Measurements from ENCODE around the gene D2HGDH.

The D2HGDH gene

GRCh38 chr2:241770936-241771285 lies 36.5 kb downstream of the D2HGDH start:
- Histone ChIP-seq H3K9me3 (ENCODE audit: control insufficient read depth, low read length) (no peaks in the 10 kb centered on the region), H2BK12ac (ENCODE audit: low read length in 2 of 2) (no peak overlapping the region)

GRCh38 chr2:241771286-241772062 lies 37.0 kb downstream of the D2HGDH start:
- no peaks in the 10 kb centered on the region for H3K9me3 ChIP-seq (ENCODE audit: control insufficient read depth, low read length)
- no peak overlapping the region for H2BK15ac ChIP-seq (ENCODE audit: low read depth, poor library complexity, severe bottlenecking)
- H3K4me2 ChIP-seq (ENCODE audit: low read length, poor library complexity, severe bottlenecking), result no peak overlapping the region
- peak overlapping the region; percentile 28 for H2AK5ac ChIP-seq (ENCODE audit: low read length, severe bottlenecking)
- WGBS, result 87% methylated on average over 38 of the region's 38 CpGs
- H3K23ac ChIP-seq (ENCODE audit: low read length in 2 of 2), result no peak overlapping the region
- H2AFZ ChIP-seq (ENCODE audit: low read depth, low read length), result no peak overlapping the region
- peak overlapping the region; percentile 23 for H4K8ac ChIP-seq (ENCODE audit: low read length)
- DNase-seq, result no peak
- no peak overlapping the region for H3K14ac ChIP-seq (ENCODE audit: low read length in 2 of 2)
- H3K9ac ChIP-seq (ENCODE audit: low read length), result no peak overlapping the region
- no peak overlapping the region for H3K27ac ChIP-seq (ENCODE audit: low read length, poor library complexity, severe bottlenecking)
- no peaks in the 10 kb centered on the region for H3K79me1 ChIP-seq (replicated peaks; ENCODE audit: low read length, poor library complexity, severe bottlenecking)
- peaks cover 48% of the 10 kb centered on the region for H3K4me1 ChIP-seq (ENCODE audit: control insufficient read depth, insufficient read depth, low read depth, low read length)
- no peak overlapping the region for H3K4ac ChIP-seq (ENCODE audit: low read depth in 1 of 2, low read length in 2 of 2)
- H3K27me3 ChIP-seq (ENCODE audit: control insufficient read depth in 1 of 2, insufficient read depth in 1 of 2, low read length in 2 of 2), result peaks cover 0 to 40% of the 10 kb centered on the region in 2 experiments
- no peak overlapping the region for H2BK12ac ChIP-seq (ENCODE audit: low read length in 2 of 2)
- H2BK5ac ChIP-seq (ENCODE audit: low read depth, low read length, poor library complexity, severe bottlenecking), result no peak overlapping the region
- H3K36me3 ChIP-seq (ENCODE audit: control insufficient read depth in 1 of 2, insufficient read depth in 2 of 2, low read depth in 1 of 2, low read length in 2 of 2), result peaks cover 0 to 28% of the 10 kb centered on the region in 2 experiments
- H4K91ac ChIP-seq (ENCODE audit: low read length), result peak overlapping the region; percentile 85
- H2BK120ac ChIP-seq (ENCODE audit: low read depth, low read length), result no peak overlapping the region
- peak overlapping the region in 1 of 2 experiments; percentile 36 for H3K4me3 ChIP-seq (ENCODE audit: insufficient read depth in 1 of 2, low read depth in 1 of 2, low read length in 2 of 2)
- no peak overlapping the region for H3K18ac ChIP-seq (ENCODE audit: low read depth in 1 of 2, low read length in 2 of 2)

More at GRCh38 chr2:241770936-241771285, 36.5 kb downstream of the D2HGDH start:
- Histone ChIP-seq H3K27me3 (ENCODE audit: control insufficient read depth in 1 of 2, insufficient read depth in 1 of 2, low read length in 2 of 2) (peaks cover 0 to 34% of the 10 kb centered on the region in 2 experiments), H3K23ac (ENCODE audit: low read length in 2 of 2) (no peak overlapping the region), H3K4ac (ENCODE audit: low read depth in 1 of 2, low read length in 2 of 2) (no peak overlapping the region), H4K91ac (ENCODE audit: low read length) (peak overlapping the region; percentile 85), H3K4me2 (ENCODE audit: low read length, poor library complexity, severe bottlenecking) (no peak overlapping the region), H2BK120ac (ENCODE audit: low read depth, low read length) (no peak overlapping the region), H3K18ac (ENCODE audit: low read depth in 1 of 2, low read length in 2 of 2) (no peak overlapping the region), H3K9ac (ENCODE audit: low read length) (no peak overlapping the region), H3K27ac (ENCODE audit: low read length, poor library complexity, severe bottlenecking) (no peak overlapping the region), H2AFZ (ENCODE audit: low read depth, low read length) (no peak overlapping the region), H2BK15ac (ENCODE audit: low read depth, poor library complexity, severe bottlenecking) (no peak overlapping the region), H3K14ac (ENCODE audit: low read length in 2 of 2) (no peak overlapping the region), H3K36me3 (ENCODE audit: control insufficient read depth in 1 of 2, insufficient read depth in 2 of 2, low read depth in 1 of 2, low read length in 2 of 2) (peaks cover 0 to 28% of the 10 kb centered on the region in 2 experiments), H4K8ac (ENCODE audit: low read length) (no peak overlapping the region), H2AK5ac (ENCODE audit: low read length, severe bottlenecking) (no peak overlapping the region), H3K79me1 (replicated peaks; ENCODE audit: low read length, poor library complexity, severe bottlenecking) (no peaks in the 10 kb centered on the region), H3K4me3 (ENCODE audit: insufficient read depth in 1 of 2, low read depth in 1 of 2, low read length in 2 of 2) (peak overlapping the region in 1 of 2 experiments; percentile 36), H3K4me1 (ENCODE audit: control insufficient read depth, insufficient read depth, low read depth, low read length) (peaks cover 48% of the 10 kb centered on the region), H2BK5ac (ENCODE audit: low read depth, low read length, poor library complexity, severe bottlenecking) (no peak overlapping the region)
- DNase-seq, result no peak
- 96% methylated on average over 12 of the region's 12 CpGs for WGBS

GRCh38 chr2:241772063-241772499 lies 37.7 kb downstream of the D2HGDH start:
- no peak overlapping the region for H3K4me2 ChIP-seq (ENCODE audit: low read length, poor library complexity, severe bottlenecking)
- H3K9ac ChIP-seq (ENCODE audit: low read length), result no peak overlapping the region
- no peak overlapping the region for H3K14ac ChIP-seq (ENCODE audit: low read length in 2 of 2)
- DNase-seq, result no peak
- H3K36me3 ChIP-seq (ENCODE audit: control insufficient read depth in 1 of 2, insufficient read depth in 2 of 2, low read depth in 1 of 2, low read length in 2 of 2), result peaks cover 0 to 28% of the 10 kb centered on the region in 2 experiments
- no peaks in the 10 kb centered on the region for H3K9me3 ChIP-seq (ENCODE audit: control insufficient read depth, low read length)
- peaks cover 48% of the 10 kb centered on the region for H3K4me1 ChIP-seq (ENCODE audit: control insufficient read depth, insufficient read depth, low read depth, low read length)
- H2AK5ac ChIP-seq (ENCODE audit: low read length, severe bottlenecking), result peak overlapping the region; percentile 28
- H2BK120ac ChIP-seq (ENCODE audit: low read depth, low read length), result no peak overlapping the region
- H3K27ac ChIP-seq (ENCODE audit: low read length, poor library complexity, severe bottlenecking), result no peak overlapping the region
- H2AFZ ChIP-seq (ENCODE audit: low read depth, low read length), result no peak overlapping the region
- no peak overlapping the region for H2BK12ac ChIP-seq (ENCODE audit: low read length in 2 of 2)
- H3K4ac ChIP-seq (ENCODE audit: low read depth in 1 of 2, low read length in 2 of 2), result no peak overlapping the region
- no peak overlapping the region for H4K8ac ChIP-seq (ENCODE audit: low read length)
- no peak overlapping the region for H2BK15ac ChIP-seq (ENCODE audit: low read depth, poor library complexity, severe bottlenecking)
- no peak overlapping the region for H2BK5ac ChIP-seq (ENCODE audit: low read depth, low read length, poor library complexity, severe bottlenecking)
- no peak overlapping the region for H3K4me3 ChIP-seq (ENCODE audit: insufficient read depth in 1 of 2, low read depth in 1 of 2, low read length in 2 of 2)
- H4K91ac ChIP-seq (ENCODE audit: low read length), result no peak overlapping the region
- H3K23ac ChIP-seq (ENCODE audit: low read length in 2 of 2), result no peak overlapping the region
- WGBS, result 84% methylated on average over 4 of the region's 9 CpGs
- no peaks in the 10 kb centered on the region for H3K79me1 ChIP-seq (replicated peaks; ENCODE audit: low read length, poor library complexity, severe bottlenecking)
- peaks cover 0 to 46% of the 10 kb centered on the region in 2 experiments for H3K27me3 ChIP-seq (ENCODE audit: control insufficient read depth in 1 of 2, insufficient read depth in 1 of 2, low read length in 2 of 2)
- no peak overlapping the region for H3K18ac ChIP-seq (ENCODE audit: low read depth in 1 of 2, low read length in 2 of 2)

GRCh38 chr2:241773511-241774418 lies 39.3 kb downstream of the D2HGDH start:
- Histone ChIP-seq H2BK15ac (ENCODE audit: low read depth, poor library complexity, severe bottlenecking) (no peak overlapping the region), H2AK5ac (ENCODE audit: low read length, severe bottlenecking) (peak overlapping the region; percentile 27), H3K14ac (ENCODE audit: low read length in 2 of 2) (peak overlapping the region in 1 of 2 experiments; percentile 42), H3K27me3 (ENCODE audit: control insufficient read depth in 1 of 2, insufficient read depth in 1 of 2, low read length in 2 of 2) (peaks cover 0 to 57% of the 10 kb centered on the region in 2 experiments), H4K91ac (ENCODE audit: low read length) (no peak overlapping the region), H3K23ac (ENCODE audit: low read length in 2 of 2) (no peak overlapping the region), H3K27ac (ENCODE audit: low read length, poor library complexity, severe bottlenecking) (no peak overlapping the region), H2BK5ac (ENCODE audit: low read depth, low read length, poor library complexity, severe bottlenecking) (no peak overlapping the region), H3K9me3 (ENCODE audit: control insufficient read depth, low read length) (no peaks in the 10 kb centered on the region), H4K8ac (ENCODE audit: low read length) (no peak overlapping the region), H3K36me3 (ENCODE audit: control insufficient read depth in 1 of 2, insufficient read depth in 2 of 2, low read depth in 1 of 2, low read length in 2 of 2) (peaks cover 0 to 13% of the 10 kb centered on the region in 2 experiments), H2BK120ac (ENCODE audit: low read depth, low read length) (no peak overlapping the region), H3K4me1 (ENCODE audit: control insufficient read depth, insufficient read depth, low read depth, low read length) (peaks cover 54% of the 10 kb centered on the region), H3K18ac (ENCODE audit: low read depth in 1 of 2, low read length in 2 of 2) (no peak overlapping the region), H3K4ac (ENCODE audit: low read depth in 1 of 2, low read length in 2 of 2) (no peak overlapping the region), H2BK12ac (ENCODE audit: low read length in 2 of 2) (no peak overlapping the region), H3K4me3 (ENCODE audit: insufficient read depth in 1 of 2, low read depth in 1 of 2, low read length in 2 of 2) (no peak overlapping the region), H3K4me2 (ENCODE audit: low read length, poor library complexity, severe bottlenecking) (no peak overlapping the region), H2AFZ (ENCODE audit: low read depth, low read length) (no peak overlapping the region), H3K9ac (ENCODE audit: low read length) (no peak overlapping the region), H3K79me1 (replicated peaks; ENCODE audit: low read length, poor library complexity, severe bottlenecking) (no peaks in the 10 kb centered on the region)
- no peak for DNase-seq
- 88% methylated on average over 29 of the region's 29 CpGs for WGBS
